H1 (cell line): ENCODE data around the gene TOM1. TPM values are rescaled to one million over a fixed set of nuclear protein-coding genes. Genes with fewer than 3 reads are reported as not detected.

Experiments
- FOSL1 ChIP-seq: IDR thresholded peaks from 2 replicates; pipeline ENCODE4 v1.6.1; 2011; ENCODE audit warnings: mild to moderate bottlenecking, low read depth, low read length, moderate library complexity; ENCODE audit not compliant: insufficient read depth
- polyA plus RNA-seq, 7 experiments: library from polyadenylated mRNA; depleted of rRNA in 3 of 7; stranded (reverse) in 5 of 7; unstranded in 2 of 7; fragments of >200 nt in 5 of 7; fragments of 200-250 nt in 2 of 7; gene quantifications; 1 replicate in 5 of 7; 2 replicates in 1 of 7; 4 replicates in 1 of 7; pipeline versions ENCODE4 v1.2.1 to v1.2.3, GENCODE V29; 2011 to 2013; ENCODE audit warnings: missing spikeins in 2 of 7, mixed read lengths in 2 of 7
- total RNA-seq: library from RNA; stranded (reverse); fragmentation: NEBNext Ultra II Directional; extraction: Animal tissue kit (Norgen Biotek cat#: 25700); gene quantifications from 2 replicates; pipeline ENCODE4 v1.2.1, GENCODE V29; 2021

TOM1 gene
- total and polyA plus RNA-seq, 2 of the 8 experiments (the other 6 are each of a cell fraction or from before 2014, with no cell fraction given), result 25.1 to 39.2 TPM

GRCh38 chr22:35359380-35360065, 59.8 kb downstream of the TOM1 start (continued):
- TF ChIP-seq FOSL1, result no peak
